Esophagus muscularis mucosa (tissue), 4 donors: Measurements from ENCODE around the gene MAST4.

Source experiments
- CTCF ChIP-seq, 3 experiments: fragments of 200-600 bp in 2 of 3; fragments of 450-650 bp in 1 of 3; sonication (generic) in 2 of 3; IDR thresholded peaks; one replicate each; pipeline ENCODE4 v1.5.1; 2017 to 2019; ENCODE audit warnings: antibody characterized with exemption in 3 of 3, mild to moderate bottlenecking in 2 of 3, moderate library complexity in 1 of 3
- EP300 ChIP-seq: sonication (generic); formaldehyde crosslinking; IDR thresholded peaks from one replicate; pipeline ENCODE4 v1.6.1; 2017; ENCODE audit warnings: antibody characterized with exemption
- POLR2A ChIP-seq: fragments of 450-650 bp; IDR thresholded peaks from one replicate; pipeline ENCODE4 v1.6.1; 2017; ENCODE audit warnings: antibody characterized with exemption, moderate library complexity, mild to moderate bottlenecking, low read depth
- POLR2AphosphoS5 ChIP-seq, 2 donors: sonication (generic); formaldehyde crosslinking; IDR thresholded peaks; one replicate each; pipeline ENCODE4 v1.6.1; 2017; ENCODE audit warnings: antibody characterized with exemption in 2 of 2

- TF ChIP-seq POLR2A (no peak), POLR2AphosphoS5 (IDR thresholded peaks at IDR 0.05) (no peak), CTCF (IDR thresholded peaks at IDR 0.05) (no peak), EP300 (no peak)
Measured at GRCh38 chr5:67188274-67189078, 592.3 kb downstream of the MAST4 start.
